Adipose tissue (tissue), 3 donors: ENCODE results near the gene PRND. TPM values are rescaled to one million over a fixed set of nuclear protein-coding genes. Genes with fewer than 3 reads are reported as not detected.

Experiments
- H3K27ac ChIP-seq: one replicate; pipeline ENCODE4 v1.5.1; 2013; ENCODE audit warnings: low read depth, low read length
- WGBS, 3 donors: extraction: QIAGEN DNeasy Blood & Tissue Kit; methylation state at CpG; one replicate each; pipeline ENCODE4 v1.1.7; 2013; 5-methylcytosine and 5-hydroxymethylcytosine counted together
- polyA plus RNA-seq, 3 donors: library from polyadenylated mRNA; stranded (reverse); fragments of 200-250 nt; gene quantifications; one replicate each; pipeline ENCODE4 v1.2.3, GENCODE V29; 2013
- donor health status: healthy with polysubstance abuse.
- donor health status: Bipolar disorder and iron deficiency.
- donor health status: healthy.

The PRND gene
- polyA plus RNA-seq, result under 1 TPM in 1 of 3 donors, not detected in 2; 0.01 TPM

- no peak within 1 kb of the TSS for H3K27ac ChIP-seq
- 69 to 76% (median 73%) methylated on average over 8 of the region's 8 CpGs for WGBS, 3 donors
Observed at GRCh38 chr20:4721719-4722118, at the start of gene PRND. PRND (plus strand) TSS chr20:4721909; CDS start chr20:4724552, 2,643 bp downstream.

GRCh38 chr20:4672948-4673347 is 48.8 kb upstream of the PRND start:
- H3K27ac ChIP-seq, result no peak overlapping the region
- 88 to 94% (median 91%) methylated on average over 5 of the region's 5 CpGs for WGBS, 3 donors

- 42 to 67% (median 63%) methylated on average over 5 of the region's 5 CpGs for WGBS, 3 donors
Observed at GRCh38 chr20:4673371-4674001, 48.2 kb upstream of the PRND start.

GRCh38 chr20:4674672-4675071 is 47.0 kb upstream of the PRND start:
- no peak overlapping the region for H3K27ac ChIP-seq

More at GRCh38 chr20:4673371-4674001, 48.2 kb upstream of the PRND start:
- H3K27ac ChIP-seq, result no peak overlapping the region

GRCh38 chr20:4677846-4678245 is 43.9 kb upstream of the PRND start:
- H3K27ac ChIP-seq, result no peak overlapping the region
- WGBS, 3 donors, result 80 to 96% (median 87%) methylated on average over 2 of the region's 2 CpGs

- WGBS, 3 donors, result 69 to 82% (median 81%) methylated on average over 6 of the region's 6 CpGs
- no peak overlapping the region for H3K27ac ChIP-seq
Observed at GRCh38 chr20:4681401-4681800, 40.3 kb upstream of the PRND start.

- 64 to 73% (median 68%) methylated on average over 5 of the region's 5 CpGs for WGBS, 3 donors
- H3K27ac ChIP-seq, result no peak overlapping the region
Observed at GRCh38 chr20:4681991-4682401, 39.7 kb upstream of the PRND start.

- WGBS, 3 donors, result 88 to 98% (median 95%) methylated on average over 6 of the region's 6 CpGs
- no peak overlapping the region for H3K27ac ChIP-seq
Observed at GRCh38 chr20:4682682-4683081, 39.0 kb upstream of the PRND start.

- 81 to 84% (median 84%) methylated on average over 2 of the region's 2 CpGs for WGBS, 3 donors
- no peak overlapping the region for H3K27ac ChIP-seq
Observed at GRCh38 chr20:4683261-4683660, 38.4 kb upstream of the PRND start.

- H3K27ac ChIP-seq, result no peak overlapping the region
- WGBS, 3 donors, result 83 to 96% (median 83%) methylated on average over 6 of the region's 6 CpGs
Observed at GRCh38 chr20:4684837-4685413, 36.8 kb upstream of the PRND start.

- H3K27ac ChIP-seq, result no peak overlapping the region
- 10 to 12% (median 10%) methylated on average over 8 of the region's 8 CpGs for WGBS, 3 donors
Observed at GRCh38 chr20:4685923-4686221, 35.8 kb upstream of the PRND start.

- WGBS, 3 donors, result 65 to 74% (median 71%) methylated on average over 2 of the region's 2 CpGs
- H3K27ac ChIP-seq, result no peak overlapping the region
Observed at GRCh38 chr20:4688305-4688704, 33.4 kb upstream of the PRND start.

- no peak overlapping the region for H3K27ac ChIP-seq
- 56 to 86% (median 63%) methylated on average over 2 of the region's 2 CpGs for WGBS, 3 donors
Observed at GRCh38 chr20:4689220-4689619, 32.5 kb upstream of the PRND start.

GRCh38 chr20:4691753-4692152 is 30.0 kb upstream of the PRND start:
- WGBS, 3 donors, result 52 to 85% (median 58%) methylated on average over 2 of the region's 2 CpGs
- no peak overlapping the region for H3K27ac ChIP-seq

- WGBS, 3 donors, result 92 to 98% (median 97%) methylated on average over 1 of the region's 1 CpG
Observed at GRCh38 chr20:4694076-4694475, 27.6 kb upstream of the PRND start.

GRCh38 chr20:4697189-4697830 is 24.4 kb upstream of the PRND start:
- WGBS, 3 donors, result 83 to 89% (median 86%) methylated on average over 7 of the region's 7 CpGs
- no peak overlapping the region for H3K27ac ChIP-seq

More at GRCh38 chr20:4694076-4694475, 27.6 kb upstream of the PRND start:
- no peak overlapping the region for H3K27ac ChIP-seq

- no peak overlapping the region for H3K27ac ChIP-seq
- 87 to 97% (median 90%) methylated on average over 2 of the region's 2 CpGs for WGBS, 3 donors
Observed at GRCh38 chr20:4697831-4698221, 23.9 kb upstream of the PRND start.

GRCh38 chr20:4699216-4699615 is 22.5 kb upstream of the PRND start:
- H3K27ac ChIP-seq, result no peak overlapping the region
- 94 to 97% (median 94%) methylated on average over 9 of the region's 9 CpGs for WGBS, 3 donors

- 96 to 97% (median 97%) methylated on average over 3 of the region's 3 CpGs for WGBS, 3 donors
- H3K27ac ChIP-seq, result no peak overlapping the region
Observed at GRCh38 chr20:4699957-4700356, 21.8 kb upstream of the PRND start.
